NCI-H82 treated with DMSO at 0.1 percent for 48 hours (cell line): ENCODE data around the gene ASTN1.

ENCODE experiments used
- DNase-seq: peaks from one replicate; lab custom pipeline; 2025; ENCODE audit not compliant: unreplicated experiment; lab: John Stamatoyannopoulos, UW

The ASTN1 gene

DNA sequence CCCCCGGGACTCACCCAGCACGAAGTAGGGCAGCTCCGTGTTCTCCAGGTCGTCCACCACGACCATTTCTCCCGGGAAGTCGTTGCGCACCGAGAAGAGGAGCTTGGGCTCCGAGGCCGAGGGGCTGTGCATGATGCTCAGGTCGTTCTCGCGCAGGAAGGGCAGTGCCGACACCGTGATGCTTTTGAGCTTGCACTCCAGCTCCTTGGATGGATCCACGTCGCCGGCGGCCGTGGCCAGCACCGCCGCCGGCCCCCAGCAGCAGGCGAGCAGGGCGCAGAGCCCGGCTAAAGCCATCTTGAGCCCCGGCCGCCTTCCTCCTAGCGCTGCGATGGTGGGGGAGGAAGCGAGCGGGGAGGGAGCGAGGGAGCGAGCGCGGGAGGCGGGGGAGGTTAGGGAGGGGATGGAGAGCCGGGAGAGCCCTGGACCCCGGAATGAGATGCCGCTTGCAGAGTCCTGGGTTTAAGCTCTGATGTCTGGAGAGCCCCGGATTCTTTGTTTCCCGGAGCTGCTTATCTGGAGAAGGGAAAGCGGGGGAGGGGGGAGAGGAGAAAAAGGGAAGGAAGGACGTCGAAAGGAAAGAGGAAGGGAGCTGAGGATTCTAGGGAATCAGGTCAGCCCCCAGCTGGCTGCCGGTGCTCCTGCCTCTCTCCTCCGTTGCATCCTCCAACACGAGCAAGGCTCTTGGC, at the start of gene ASTN1:
Gene ASTN1 (minus strand): TSS at position 333 of the 689 bp plus-strand sequence. CDS start 36 bp downstream, at position 297.
- DNase-seq: no peak

GRCh38 chr1:177211231-177211630, 46.7 kb upstream of the ASTN1 start:
- DNase-seq: no peak

DNA sequence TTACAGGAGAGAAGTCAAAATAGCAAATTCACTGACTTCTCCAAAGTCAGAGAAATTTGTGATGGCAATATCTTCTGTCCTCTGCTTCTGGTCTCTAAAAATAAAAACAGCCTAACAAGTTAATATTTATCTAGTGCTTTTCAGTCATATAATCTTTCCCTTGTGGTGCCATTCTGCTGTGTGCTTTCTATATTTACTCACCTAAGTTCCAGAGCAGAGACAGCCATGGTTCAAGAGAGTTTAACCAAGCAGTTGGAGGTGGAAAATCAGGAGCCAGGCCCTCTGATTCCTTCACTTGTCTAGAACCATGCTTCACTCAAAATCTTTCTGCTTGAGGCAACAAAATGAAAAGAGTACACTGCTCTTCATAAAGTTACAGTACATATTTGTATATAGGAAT, 45.6 kb upstream of the ASTN1 start:
- no peak for DNase-seq

DNA sequence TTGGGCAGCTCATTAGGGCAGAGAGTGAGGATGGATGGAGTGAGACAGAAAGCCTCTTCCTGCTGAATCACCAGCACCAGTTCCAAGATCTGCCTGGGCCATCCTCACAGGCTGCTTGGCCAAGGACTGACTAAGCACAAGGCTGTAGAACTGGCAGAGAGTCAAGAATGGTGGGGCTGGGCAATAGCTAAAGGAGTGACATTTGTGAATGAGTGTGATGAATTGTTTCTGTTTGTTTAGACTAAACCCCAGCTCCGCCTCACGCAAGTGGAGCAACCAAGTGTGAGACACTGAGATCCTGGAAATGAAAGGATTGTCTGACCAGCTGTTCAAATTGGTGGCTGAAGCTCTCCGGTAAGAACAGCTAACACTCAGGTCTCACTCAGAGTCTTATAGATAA, 44.8 kb upstream of the ASTN1 start:
- DNase-seq: peak; percentile 26

DNA sequence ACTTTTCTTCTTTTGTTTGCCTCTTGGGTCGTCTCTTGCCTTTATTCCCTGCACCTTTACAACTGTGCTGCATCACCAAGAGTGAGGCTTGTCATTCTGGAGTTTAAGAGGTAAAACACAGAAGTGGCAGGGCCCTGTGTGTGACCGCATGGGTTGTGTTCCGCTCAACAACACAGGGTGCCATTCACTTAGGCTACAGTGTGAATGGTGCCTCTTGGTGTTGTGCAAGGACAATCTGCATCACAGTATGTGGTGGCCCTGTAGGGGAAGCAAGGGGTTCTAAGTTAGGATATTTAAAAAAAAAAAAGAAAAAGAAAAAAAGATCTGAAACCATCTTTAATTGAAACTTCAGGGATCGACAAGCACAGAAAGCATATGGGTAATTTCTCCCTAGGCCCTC, 44.4 kb upstream of the ASTN1 start:
- no peak for DNase-seq

GRCh38 chr1:177206831-177207355, 42.4 kb upstream of the ASTN1 start:
- DNase-seq: no peak

GRCh38 chr1:177200290-177200689, 35.8 kb upstream of the ASTN1 start:
- DNase-seq: no peak

- DNase-seq: no peak
Measured at GRCh38 chr1:177198243-177198642, 33.7 kb upstream of the ASTN1 start.

GRCh38 chr1:177190308-177190970, 25.9 kb upstream of the ASTN1 start:
- DNase-seq: no peak

- no peak for DNase-seq
Measured at GRCh38 chr1:177186639-177187038, 22.1 kb upstream of the ASTN1 start.

DNA sequence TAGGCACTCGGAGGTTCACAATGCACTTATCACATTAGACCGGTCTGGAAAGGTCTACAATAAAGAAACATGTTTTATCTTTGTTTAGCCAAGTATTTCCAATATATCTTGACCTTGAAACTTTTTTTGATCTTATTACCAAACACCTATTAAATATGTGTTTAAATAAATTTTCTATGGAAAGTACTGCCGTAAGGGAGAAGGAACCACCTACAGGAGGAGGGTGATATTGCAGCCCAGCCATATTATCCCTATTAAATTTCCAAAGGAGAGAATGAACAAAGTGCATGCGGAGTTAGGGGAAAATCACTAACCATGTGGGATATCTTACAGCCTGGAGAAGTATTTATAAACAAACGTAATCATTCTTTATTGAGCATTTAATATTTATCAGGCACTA, 20.7 kb upstream of the ASTN1 start:
- no peak for DNase-seq

- DNase-seq: no peak
Measured at GRCh38 chr1:177183836-177184235, 19.3 kb upstream of the ASTN1 start.

GRCh38 chr1:177181631-177182291, 17.2 kb upstream of the ASTN1 start:
- DNase-seq: peak; percentile 96

GRCh38 chr1:177181280-177181630, 16.7 kb upstream of the ASTN1 start:
- no peak for DNase-seq

DNA sequence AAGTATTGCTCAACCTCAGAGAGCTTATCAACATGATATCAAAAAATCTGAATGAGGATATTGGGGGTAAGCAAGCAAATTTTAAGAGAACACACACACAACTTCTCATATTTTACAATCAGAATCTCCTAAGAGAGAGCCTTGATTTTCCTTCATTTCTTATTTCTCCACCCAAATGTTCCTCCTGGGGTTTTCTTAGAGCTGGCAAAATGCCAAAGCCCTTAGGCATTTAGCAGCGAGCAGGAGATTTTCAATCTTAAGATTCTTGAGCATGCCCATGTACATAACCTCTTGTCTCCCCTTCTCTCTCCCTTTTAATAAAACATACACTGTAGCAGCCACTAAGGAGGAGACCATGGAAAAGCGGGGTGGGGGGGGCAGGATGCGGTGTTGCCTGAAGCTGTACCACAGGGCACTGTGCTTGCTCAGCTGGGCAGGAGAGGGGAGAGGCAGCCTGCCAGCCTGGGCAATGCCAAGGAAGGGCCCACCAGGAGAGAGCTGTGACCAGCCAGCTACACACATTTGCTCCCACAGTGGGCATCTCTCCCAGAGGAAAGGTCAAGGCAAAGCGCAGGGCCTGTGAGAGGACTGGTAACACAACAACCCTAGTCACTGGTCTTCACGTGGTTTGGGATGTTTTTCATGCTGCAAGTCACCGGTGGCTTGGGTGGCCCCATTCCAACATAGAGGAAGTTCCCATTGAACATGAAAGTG, 10.6 kb upstream of the ASTN1 start:
- DNase-seq: no peak

DNA sequence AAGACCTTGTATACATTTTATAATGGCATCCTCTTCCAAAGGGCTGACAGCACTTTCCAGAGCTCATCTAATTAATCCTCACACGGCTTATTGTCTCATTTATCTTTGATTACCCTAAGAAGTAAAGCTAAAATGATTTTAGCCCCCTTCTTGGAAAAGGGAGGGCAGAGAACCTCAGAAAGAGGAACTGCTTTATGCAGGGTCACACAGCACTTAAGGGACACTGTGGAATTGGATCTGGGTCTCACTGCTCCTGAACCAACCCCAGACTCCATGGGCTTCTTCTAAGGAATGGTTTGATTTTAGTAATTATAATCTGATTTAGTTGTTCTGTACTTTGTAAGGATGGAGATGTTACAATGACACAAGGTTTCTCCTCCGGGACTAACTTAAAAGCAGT, 9.5 kb upstream of the ASTN1 start:
- DNase-seq: no peak

- no peak for DNase-seq
Measured at GRCh38 chr1:177172866-177173265, 8.4 kb upstream of the ASTN1 start.

DNA sequence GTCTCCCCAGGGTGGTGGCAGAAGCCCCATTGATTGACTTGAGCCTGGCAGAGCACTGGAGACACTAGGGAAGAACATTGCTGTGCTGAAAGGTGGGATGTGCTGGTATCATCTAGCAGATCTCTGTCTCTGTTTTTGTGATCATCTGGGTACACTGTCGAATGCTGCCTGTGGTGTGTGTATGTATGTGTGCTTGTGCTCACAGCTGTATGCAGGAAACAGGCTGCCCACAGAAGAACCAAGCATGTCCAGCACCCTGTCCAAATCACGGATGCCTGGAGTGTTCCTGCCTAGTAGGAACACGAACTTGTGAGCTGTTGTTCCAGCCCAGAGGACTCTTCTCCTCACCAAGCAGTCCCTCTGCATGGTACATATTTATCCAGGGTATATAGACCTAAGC, 7.8 kb upstream of the ASTN1 start:
- DNase-seq: no peak

DNA sequence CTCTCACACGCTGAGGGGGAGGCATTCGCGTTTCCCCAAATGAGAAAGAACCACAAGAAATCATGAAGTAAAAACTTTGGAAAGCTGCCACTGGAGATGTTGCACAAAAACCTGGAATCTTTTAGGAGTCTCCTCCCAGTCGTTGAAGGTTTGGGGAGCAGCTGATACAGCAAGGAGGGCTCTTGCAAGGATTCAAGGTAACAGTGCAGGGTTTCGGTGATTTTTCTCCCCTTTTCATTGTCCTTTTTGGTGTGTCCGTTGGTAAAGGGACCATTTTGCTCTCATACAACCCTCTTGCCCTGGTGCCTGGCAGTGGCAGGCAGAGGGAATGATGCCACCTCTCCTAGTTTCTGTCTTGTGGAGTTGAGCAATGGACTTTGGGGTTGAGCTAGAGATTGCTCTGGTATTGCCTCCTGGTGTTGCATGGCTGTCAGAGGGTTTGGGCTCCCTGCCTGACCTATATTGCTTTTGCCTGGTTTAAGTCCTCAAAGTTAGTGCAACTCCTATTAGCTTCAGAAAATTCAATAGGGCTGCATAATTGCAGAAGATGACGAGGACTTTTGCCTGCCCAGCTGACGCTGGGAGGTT, 7.1 kb upstream of the ASTN1 start:
- no peak for DNase-seq

DNA sequence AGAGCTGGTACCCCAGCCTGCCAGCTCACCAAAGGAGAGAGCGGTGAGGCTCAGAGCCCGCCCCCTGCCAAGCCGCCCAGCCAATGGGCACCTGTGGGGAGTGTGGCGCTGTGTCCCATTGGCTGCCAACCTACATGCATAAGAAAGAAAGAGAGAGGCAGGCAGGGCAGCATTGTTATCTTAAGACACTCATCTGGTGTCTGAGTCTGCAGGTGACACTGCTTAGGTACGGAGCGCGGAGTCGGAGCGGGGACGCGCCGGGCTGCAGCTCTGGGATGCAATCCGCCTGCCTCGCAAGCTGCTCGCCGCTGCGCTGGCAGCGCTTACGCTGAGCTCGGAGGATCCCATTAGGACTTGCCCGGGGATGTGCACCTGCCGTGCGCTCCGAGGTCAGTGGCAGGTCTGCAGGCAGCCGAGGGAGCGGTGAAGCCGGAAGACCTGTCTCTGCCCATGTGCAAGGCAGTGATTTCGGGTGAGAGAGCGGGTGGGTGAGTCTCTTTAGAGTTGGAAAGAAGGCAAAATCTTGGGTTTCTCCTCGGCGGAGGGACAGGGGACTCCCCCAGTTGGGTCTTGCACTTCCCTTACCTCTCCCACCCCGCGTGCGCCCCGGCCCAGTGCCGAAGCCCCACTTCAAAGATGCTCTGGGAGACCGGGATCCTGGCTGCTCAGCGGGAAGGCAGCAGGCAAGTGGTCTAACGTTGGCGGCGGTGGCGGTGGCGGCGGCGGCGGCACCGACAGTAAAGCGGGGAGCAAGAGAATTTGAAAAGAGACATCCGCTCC, 6.4 kb upstream of the ASTN1 start, which contains the start of gene BRINP2:
Gene BRINP2 (plus strand): TSS at position 203 of the 780 bp plus-strand sequence. CDS start 58,919 bp downstream, outside the sequence.
- peak; percentile 57 for DNase-seq
